T-helper 1 cell treated with Interleukin-12 subunit alpha and Interleukin-12 subunit beta and Interleukin-4 antibody, amounts not matched to agents 30 ng/mL and 1 ng/mL, for 36 hours (primary cell): Measurements from ENCODE around the gene CCDC141. TPM values are rescaled to one million over a fixed set of nuclear protein-coding genes. Genes with fewer than 3 reads are reported as not detected.

Source experiments
- intact Hi-C: fragments of 100-400 bp; cut with micrococcal nuclease; formaldehyde crosslinking; loops from one replicate; pipeline ENCODE4 v1.15.1; 2024
- total RNA-seq: library from RNA; stranded (reverse); gene quantifications from 2 replicates; pipeline ENCODE4 v1.2.3, GENCODE V29; 2022

CCDC141 gene
- total RNA-seq, 1 donor from 2014 or later, result 7.5 TPM

DNA sequence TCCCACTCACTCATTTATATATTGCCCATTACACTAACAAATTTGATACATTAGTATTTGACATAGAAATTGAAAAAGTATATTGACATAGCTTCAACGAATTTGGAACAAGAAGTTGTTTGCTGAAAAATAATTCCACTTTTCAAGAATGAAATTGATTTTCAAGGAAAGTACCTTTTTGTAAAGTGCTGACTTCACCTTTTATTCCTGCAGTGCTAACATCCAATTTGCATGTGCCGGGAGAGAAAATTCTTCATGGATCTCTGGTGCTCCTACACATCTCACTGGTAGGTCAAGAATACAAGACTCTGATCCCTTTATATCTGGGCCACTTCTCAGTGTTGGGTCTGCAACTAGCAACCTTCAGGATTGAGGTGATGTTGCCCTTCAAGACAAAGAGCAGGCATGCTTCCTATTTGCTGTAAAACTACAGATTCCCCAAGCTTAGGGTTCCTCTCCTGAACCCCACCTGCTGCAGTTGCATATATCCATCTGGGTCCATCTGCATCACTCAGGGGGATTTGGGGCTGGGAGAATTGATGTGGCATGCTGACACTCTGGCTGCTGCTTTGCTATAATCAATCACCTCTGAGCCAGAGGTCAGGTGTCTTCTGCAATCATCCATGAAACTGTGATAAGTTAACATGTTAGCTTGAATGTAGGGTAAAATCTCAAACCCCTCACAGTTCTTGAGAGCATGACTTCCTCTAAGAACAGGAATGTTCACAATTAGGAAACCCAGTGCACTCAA lies 134.3 kb downstream of the CCDC141 start:
- intact Hi-C loops, result no loop called here

DNA sequence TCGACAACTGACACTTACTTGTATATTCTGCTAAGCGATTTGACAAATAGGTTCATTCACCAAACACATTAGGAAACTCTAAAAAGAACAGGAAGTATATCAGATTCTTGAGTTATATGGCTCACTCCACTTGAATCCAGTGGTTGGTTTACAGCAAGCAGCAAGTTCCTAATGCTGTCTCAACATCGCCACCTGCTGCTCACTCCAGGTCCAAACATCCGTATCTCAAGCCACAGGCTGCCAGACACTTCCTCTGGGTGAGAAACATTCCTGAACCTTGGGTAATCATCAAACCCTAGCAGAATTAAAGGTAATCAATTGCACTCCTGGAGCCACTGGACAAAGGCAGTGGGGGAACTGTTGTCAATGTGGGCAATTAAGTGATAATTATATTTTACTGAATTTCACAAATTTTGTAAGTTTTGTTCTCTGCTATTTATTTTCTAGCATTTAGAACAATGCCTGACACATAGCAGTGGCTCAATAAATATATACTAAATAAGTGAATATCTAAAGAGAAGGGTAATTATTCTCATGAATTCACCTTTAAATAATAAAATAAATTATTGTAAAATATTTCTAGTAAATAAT lies 135.6 kb downstream of the CCDC141 start:
- intact Hi-C loops, result loop anchor here (1.0 to 5.0 kb wide), 6 partner anchors 23 to 215 kb away; no protein-coding TSS in a partner anchor

DNA sequence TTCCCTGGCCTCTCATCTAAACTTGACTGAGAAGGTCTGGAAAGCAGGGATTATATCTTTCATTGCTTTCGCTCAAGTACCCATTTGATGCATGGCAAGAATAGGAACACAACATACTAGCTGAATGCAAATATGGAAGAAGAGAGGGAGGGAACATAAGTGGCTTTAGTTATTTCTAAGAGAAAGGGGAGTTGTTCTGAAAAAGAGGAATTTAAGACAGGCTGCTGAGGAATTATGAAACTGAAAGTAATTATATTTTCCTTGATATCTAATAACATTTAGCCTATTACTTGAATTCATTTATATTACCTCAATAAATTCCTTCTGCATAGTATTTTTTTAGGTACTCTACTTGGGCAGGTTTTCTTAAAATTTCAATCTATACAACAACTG lies 136.9 kb downstream of the CCDC141 start:
- intact Hi-C loops, result loop anchor here (5.0 kb wide), 1 partner anchor 211 kb away; no protein-coding TSS in a partner anchor

DNA sequence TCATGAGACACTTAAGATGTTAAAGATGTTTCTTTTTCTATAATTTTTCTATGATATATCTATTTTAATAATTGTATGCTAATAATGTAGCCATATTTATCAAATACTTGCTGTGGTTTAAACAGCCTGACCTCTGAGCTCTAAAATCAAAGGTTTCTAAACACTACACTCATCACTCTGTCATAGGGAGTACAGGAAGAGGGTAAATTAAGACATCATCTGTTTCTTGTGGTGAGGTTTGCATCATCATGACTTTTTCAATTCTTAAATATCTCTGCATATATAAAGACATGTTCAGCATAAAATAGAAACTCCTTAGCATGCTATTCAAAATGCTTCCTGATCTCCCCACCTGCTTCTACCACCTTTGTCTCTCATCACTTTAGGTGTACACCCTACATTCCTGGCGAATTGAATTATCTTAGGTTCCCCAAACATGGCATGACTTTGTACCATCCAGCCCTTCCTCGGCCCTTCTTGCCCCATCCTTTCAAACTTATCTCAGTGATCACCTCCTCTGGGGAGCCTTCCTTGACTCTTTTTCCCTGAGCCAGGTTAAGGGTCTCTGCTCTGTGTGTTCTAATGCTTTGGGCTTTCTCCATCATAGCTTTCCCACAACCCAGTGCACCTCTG lies 137.4 kb downstream of the CCDC141 start:
- intact Hi-C loops, result loop anchor here (5.0 kb wide), 1 partner anchor 210 kb away; no protein-coding TSS in a partner anchor

DNA sequence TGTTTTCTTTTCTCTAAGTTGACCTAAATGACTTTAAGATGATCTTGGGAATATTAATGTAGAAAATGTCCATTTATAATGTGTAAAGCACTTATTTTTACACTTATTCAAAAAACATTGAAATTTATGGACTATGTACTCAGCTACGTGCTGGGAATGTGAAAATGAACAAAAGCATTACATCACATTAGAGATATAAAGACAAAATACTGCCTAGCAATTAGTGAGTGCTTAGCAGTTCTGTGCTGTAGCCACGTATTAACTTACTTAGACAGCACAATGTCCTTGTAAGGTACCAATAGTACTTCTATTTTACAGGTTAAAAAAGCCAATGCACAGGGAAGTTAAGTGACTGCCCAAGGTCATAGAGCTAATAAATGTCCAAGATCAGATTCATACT lies 138.9 kb downstream of the CCDC141 start:
- intact Hi-C loops, result loop anchor here (5.0 kb wide), 1 partner anchor 209 kb away; no protein-coding TSS in a partner anchor

DNA sequence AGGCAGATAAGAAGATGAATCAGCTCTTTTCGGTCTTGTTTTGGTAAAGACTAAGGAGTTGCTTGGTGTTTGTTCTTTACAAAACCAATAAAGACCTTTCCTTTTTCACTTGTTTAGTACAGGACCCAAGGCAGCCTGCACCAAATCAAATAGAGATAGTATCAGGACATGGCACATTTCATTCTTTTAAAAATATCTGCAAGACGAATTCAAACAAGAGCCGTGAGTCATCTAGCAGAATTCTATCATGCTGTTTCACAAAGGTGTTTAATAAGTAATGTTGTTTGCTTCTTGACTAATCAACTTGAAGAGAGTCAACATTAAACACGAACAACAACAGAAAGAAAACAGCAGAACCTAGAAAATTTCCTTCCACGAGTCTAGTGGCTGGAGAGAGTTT lies 139.9 kb downstream of the CCDC141 start:
- intact Hi-C loops, result loop anchor here (5.0 kb wide), 1 partner anchor 208 kb away; no protein-coding TSS in a partner anchor

DNA sequence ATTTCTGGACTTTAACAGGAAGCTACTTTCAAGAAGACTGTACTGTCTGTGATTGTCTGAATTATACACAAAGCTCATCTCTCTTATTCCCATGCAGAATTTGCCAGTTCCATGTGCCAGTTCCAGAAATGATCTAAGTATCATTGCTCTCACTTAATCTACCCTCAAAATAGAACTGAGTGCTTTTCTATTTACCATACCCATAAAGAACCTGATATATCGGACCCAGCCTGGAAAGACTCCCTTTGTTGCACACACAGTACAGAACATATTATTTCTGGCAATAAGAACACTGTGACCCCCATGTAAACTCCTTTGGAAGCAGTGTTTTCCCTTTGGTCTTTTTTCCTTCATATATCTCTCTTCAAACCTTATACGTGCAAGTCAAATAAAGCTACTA lies 140.4 kb downstream of the CCDC141 start:
- intact Hi-C loops, result no loop called here

DNA sequence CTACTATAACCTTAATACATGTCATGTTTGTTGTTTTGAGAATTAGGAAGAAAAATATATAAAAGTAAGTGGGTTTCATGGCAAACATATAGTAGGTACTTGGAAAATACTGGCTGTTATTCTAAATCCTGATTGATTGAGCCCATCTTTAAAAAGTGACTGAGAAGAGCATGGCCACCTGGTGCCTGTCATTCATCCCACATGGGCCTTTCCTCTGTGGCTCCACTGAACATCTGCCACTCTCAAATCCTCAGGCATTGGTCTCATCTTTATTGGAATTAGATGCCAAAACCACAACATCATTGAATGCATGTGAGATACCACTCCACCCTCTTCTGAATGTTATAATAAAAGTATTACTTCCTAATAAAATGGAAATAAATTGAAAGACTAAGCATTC lies 141.1 kb downstream of the CCDC141 start:
- intact Hi-C loops, result no loop called here

DNA sequence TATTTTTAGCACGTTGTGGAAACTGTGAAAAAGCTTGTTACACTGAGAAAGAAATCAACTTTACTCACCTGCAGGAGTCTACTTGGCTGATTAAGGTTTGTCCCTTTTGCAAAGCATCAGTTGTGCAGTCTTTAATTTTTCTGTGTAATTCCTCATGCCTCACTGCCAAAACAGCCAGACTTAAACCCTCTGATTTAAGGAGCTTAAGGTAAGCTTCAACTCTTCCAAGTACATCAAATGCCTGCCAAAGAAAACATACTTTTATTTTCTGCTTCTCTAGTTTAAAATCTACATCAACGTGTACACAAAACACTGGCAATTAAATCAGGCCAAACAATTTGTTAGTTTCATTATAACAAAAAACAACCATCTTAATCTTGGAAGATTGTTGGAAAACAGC lies 144.7 kb downstream of the CCDC141 start:
- intact Hi-C loops, result no loop called here

DNA sequence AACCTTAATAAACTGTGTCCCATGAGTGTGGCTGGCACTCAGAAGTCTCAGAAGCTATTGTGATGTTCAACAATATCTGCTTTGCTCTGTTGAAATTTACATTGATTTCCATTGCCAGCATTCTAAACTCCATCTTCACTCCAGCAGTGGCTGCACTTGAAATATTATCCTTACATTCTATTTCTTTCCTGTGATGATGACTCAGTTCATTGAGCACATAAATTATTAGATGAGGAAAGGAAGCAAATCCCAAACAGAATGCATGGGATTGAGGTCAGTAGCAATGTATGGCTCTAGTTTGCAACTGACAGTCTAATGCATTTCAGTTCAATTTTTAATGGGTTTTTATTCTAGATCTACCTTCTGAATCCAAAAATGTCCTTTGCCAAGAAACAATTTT lies 150.3 kb downstream of the CCDC141 start:
- intact Hi-C loops, result no loop called here

DNA sequence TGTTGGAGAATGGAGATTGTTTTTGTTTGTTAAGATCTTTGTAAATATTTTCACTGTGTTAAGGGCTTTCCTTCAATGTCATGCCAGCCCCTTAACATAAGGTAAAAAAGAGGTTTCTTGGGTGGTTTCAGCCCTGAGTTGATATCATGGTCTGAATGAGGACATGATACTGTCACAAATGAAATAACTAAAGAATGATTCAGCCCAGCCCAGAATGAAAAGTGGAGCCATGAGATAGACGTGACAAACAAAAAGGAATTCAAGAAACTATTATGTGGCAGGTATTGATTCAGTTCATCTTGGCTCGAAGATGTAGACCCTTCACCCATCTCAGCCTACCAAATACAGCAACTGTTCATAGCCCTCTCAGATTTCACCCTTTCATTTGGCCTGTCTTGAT lies 154.1 kb downstream of the CCDC141 start:
- intact Hi-C loops, result no loop called here

DNA sequence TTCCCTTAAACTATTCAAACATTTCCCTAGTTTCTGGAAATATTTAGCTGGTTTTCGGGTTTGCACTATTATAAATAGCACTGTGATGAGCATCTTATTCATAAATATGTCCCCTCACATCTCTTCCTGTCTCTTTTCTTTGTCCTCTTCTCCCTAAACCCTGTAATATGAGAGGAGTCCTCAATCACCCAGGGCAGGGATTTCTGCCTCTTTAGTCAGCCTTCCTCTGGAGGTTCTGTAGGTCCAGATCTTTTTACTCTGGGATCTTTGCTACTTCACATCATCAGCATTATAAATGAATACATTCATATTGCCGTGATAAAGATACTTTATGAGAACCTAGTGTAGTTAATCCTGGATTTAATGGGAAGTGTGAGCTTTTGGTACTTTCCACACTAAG lies 154.8 kb downstream of the CCDC141 start:
- intact Hi-C loops, result no loop called here

DNA sequence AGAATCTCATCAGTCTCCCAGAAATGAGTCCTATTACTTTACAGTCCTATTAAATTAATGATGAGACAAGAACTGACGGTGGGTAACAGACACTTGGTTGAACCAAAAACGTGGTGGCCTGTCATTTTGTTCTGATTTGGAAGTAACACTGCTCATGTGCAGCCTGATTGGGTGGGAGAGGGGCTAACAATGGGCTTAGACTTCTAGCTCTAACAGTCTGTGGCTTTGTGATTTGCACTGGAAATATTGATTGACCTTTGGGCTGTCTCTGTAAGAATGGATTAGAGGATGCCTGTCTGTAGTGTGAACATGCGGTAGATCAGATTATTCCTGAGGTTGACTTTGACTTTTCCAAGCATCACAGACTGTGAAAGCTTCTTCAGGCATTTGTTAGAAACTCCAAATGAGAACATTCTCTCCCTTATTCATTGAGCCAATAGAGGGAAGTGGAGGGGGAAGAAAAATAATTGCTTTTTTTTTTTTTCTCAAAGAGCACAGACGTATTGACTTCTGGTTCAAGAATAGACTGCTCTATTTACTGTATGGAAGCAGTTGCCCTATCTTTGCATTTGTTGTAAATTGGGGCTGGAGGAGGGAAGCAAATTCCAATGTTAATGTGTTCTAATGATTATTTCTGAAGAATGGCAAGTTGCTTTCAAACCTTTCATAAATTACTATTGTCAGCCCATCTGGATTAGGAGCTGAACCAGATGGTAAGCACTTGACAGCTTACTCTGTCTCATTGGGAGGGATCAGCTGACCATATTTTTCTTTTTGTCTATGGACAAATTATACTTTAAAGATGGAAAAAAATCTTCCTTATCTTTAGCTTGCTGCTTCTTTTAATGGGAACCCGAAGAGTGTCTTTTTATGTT lies 156.9 kb downstream of the CCDC141 start:
- intact Hi-C loops, result no loop called here

DNA sequence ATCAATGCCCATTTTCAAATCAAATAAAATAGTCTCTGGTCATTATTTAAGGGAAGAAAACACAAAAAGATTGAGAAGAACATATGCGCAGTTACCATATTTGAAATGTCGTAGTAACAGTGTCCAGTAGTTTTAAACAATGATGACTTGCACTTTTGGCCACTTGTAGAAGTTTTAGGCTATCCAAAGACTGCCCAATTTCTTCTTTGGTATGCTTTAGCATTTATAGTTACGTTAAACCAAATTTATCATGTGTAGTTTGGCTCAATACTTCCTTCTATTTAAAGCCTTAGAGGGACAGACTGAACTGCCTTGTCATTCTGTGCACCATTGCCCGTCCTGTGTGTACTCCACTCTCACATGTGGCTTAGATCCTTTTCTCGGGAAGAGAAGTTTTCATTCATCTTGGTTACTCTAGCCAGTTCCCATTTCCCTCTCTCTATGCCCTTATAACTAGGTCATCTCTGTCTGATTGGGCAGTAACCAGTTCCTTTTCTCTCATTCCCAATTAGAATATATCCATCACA lies 157.9 kb downstream of the CCDC141 start:
- intact Hi-C loops, result loop anchor here (1.0 kb wide), 7 partner anchors 22 to 548 kb away; partner anchors contain the start of gene SESTD1

DNA sequence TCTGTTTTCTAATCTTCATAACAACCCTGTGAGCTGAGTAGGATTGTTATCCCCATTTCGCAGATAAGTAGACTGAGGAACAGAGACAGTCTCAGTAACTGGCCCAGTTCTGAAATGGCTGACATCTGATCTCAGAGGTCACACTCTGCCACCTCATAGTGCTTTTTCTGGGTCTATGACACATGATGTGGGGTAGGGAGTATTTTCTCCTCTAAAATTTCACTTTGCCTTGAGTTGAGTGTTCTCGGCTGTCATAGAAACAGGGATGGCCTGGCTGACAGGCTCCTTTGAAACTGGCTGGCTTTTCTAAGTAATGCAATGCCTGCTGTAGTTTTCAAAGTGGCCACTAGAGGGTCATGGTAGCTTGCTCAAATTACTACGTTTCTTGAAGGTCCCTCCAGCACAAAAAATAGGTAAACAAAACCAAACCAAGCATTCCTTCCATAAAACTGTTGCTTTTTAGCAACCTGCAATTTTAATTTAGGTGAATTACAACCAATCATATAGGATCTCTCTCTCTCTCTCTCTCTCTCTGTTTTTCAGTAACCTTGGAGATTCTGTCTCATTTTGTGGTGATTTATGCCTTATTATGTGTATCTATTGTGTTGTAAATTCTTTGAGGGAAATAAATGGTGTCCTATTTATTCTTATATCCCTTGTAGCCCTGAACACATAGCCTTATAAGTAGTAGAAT lies 158.5 kb downstream of the CCDC141 start:
- intact Hi-C loops, result loop anchor here (1.0 kb wide), 7 partner anchors 23 to 549 kb away; partner anchors contain the start of gene SESTD1

DNA sequence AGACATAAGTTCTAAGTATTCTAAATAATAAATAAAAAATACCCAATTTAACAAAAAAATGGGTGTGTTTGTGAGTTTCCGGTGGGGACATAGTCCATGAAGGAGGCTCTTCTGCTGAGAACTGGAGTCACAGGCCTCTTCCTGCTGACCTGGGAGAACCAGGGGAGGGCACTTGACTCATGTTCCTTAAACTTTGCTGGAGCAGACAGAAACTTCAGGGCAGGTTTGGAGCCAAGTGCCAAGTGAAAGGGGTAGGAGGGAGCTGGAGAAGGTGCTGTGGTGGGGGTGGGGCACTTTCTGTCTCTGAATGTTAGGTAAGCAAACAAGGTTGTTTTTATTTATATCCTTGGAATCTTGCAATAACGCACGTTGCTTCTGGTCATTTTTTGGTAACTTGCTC lies 163.9 kb downstream of the CCDC141 start:
- intact Hi-C loops, result loop anchor here (10.0 kb wide), 1 partner anchor 791 kb away; no protein-coding TSS in a partner anchor

DNA sequence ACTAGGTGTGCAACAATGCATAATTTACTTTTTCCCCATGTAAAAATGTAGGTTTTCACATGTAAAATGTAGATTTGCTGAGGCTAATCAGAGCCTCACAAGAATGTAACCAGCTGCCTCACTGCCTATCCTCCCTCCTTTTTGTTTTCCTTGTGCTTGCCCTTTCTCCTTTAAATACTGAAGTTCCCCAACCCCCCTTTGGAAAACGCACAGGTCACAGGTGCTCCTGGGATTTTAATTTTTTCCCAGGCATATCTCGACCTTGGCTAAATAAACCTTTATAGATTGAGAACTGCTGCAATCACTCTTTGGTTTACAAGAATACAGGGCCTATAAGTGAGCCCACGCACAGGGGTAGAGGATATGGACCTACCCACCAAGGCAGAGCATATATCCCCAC lies 165.5 kb downstream of the CCDC141 start:
- intact Hi-C loops, result loop anchor here (10.0 kb wide), 1 partner anchor 790 kb away; no protein-coding TSS in a partner anchor

DNA sequence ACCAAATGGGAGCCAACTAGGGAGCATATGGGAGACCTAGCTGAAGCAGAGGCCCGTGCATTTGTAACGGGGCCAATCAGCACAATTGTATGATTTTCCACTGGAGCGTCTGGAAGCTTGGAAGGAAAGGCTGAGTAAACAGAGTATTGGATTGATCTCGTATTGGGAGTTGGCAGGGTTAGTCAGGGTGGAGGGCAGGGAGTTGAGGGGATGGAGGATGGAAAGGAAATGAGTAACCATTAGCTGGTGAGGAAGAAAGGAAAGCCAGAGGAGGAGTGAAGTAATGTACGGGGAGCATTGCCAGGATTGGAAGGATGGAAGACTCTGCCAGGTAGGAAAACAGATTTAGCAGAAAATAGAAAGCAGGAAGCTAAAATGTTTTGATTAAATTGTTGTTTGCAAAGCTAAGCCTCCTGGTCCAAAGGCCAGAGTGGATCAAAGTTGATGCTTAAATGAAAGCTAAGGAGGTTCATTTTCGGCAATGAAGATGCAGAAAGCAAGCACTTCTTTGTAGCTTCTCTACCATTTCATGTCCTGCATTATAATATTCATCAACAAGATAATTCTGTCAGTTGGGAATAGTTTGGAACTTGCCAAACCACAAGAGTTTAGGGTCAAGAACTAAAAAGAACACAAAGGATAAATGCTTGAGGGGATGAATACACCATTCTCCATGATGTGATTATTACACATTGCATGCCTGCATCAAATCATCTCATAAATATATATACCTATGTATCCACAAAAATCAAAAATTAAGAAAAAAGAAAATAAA lies 167.1 kb downstream of the CCDC141 start:
- intact Hi-C loops, result loop anchor here (10.0 kb wide), 1 partner anchor 788 kb away; no protein-coding TSS in a partner anchor

DNA sequence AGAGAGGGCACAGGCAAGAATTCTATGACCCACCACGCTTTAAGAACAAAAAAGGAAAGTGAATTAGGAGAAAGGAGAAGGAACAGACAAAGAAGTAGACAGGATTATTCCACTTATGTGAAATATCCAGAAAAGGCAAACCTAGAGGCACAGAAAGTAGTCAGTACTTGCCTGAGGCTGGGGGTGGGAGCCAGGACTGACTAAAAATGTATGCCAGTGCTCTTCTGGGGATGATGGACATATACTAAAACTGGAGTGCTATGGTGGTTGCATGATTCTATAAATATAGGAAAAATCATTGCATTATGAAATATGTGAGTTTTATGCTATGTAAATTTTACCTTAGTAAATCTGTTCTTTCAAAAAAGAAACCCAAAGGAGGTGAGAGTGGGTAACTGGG lies 168.9 kb downstream of the CCDC141 start:
- intact Hi-C loops, result loop anchor here (10.0 kb wide), 1 partner anchor 786 kb away; no protein-coding TSS in a partner anchor
